Measurements from ENCODE around the gene FNBP1L.
"Not testable (repeated sequence)": the region's sequence is repeated elsewhere in the genome, so short reads cannot be mapped to it uniquely, and the experiment has no call there.

The FNBP1L gene

DNA sequence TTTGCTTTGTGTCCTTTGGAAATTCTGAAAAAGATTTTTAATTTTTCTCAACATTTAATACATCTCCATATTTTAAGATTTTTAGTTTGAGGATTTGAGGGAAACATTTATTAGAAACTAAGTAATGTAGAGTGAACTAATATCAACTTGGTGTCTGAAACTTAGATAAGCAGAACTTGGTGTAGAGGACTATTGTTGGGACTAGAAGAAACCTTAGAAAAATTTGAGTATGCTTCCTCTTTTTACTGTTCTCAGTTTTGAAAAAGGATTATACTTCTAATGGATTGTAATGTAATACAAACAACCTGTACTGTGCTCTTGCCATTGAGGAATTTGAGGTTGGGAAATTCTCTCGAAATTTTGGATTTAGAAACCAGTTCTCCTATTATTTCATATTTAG lies 2.4 kb downstream of the FNBP1L start:
- TF ChIP-seq, protein P1, sequence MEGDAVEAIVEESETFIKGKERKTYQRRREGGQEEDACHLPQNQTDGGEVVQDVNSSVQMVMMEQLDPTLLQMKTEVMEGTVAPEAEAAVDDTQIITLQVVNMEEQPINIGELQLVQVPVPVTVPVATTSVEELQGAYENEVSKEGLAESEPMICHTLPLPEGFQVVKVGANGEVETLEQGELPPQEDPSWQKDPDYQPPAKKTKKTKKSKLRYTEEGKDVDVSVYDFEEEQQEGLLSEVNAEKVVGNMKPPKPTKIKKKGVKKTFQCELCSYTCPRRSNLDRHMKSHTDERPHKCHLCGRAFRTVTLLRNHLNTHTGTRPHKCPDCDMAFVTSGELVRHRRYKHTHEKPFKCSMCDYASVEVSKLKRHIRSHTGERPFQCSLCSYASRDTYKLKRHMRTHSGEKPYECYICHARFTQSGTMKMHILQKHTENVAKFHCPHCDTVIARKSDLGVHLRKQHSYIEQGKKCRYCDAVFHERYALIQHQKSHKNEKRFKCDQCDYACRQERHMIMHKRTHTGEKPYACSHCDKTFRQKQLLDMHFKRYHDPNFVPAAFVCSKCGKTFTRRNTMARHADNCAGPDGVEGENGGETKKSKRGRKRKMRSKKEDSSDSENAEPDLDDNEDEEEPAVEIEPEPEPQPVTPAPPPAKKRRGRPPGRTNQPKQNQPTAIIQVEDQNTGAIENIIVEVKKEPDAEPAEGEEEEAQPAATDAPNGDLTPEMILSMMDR (IDR thresholded peaks at IDR 0.05; ENCODE audit: low read depth, low read length) = no peak
- H3K4me3 ChIP-seq (ENCODE audit: low read depth, low read length) = no peak overlapping the region

DNA sequence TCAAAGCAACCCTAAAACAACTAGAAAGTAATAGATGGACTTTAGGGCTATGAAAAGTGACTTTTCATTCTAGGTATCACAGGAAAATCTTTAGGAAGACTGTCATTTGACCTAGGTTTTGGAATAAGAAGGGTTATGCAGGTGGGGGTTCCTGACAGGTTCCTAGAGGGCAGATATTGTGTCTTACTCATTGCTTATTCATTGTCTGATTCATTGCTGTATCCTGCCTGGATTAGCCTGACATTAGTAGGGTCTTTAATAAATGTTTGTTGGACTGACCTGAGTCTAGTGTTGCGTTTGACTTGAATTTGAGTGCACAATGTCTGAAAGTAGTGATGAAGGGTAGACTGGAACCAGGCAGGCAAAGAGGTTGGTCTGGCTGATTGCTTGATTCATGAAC lies 6.0 kb downstream of the FNBP1L start:
- TF ChIP-seq, protein P1 (IDR thresholded peaks at IDR 0.05; ENCODE audit: low read depth, low read length) = no peak
- no peak overlapping the region for H3K4me3 ChIP-seq (ENCODE audit: low read depth, low read length)

DNA sequence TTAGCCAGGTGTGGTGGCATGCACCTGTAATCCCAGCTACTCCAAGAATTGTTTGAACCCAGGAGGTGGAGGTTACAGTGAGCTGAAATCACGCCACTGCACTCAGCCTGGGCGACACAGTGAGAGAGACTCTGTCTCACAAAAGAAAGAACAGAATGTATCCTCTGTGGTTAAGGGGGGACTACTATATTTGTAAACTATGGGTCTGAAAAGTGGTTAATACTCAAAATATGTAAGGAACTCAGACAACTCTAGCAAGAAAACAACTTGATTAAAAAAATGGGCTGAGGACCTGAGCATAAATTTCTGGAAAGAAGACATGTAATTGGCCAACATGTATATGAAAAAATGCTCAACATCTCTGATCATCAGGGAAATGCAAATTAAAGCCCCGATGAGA lies 11.2 kb downstream of the FNBP1L start:
- TF ChIP-seq, protein P1 (IDR thresholded peaks at IDR 0.05; ENCODE audit: low read depth, low read length) = no peak
- H3K4me3 ChIP-seq (ENCODE audit: low read depth, low read length) = no peak overlapping the region

DNA sequence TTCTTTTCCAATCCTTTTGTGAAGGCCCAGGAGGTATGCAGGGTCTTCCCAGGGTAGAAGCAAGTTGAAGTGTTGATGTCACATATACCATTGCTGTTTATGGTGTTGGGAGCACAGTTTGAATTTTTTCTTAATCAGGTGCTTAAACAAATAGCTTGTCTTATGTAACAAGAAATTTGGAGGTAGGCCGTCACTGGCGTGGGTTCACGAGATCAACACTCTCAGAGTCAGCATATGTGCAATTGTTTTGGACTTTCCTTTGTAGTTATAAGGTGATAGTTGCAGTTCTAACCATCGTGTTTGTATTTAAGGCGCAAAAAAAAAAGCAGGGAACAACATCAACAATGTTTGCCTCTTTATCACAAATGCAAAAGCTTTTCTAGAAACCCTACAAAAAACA lies 13.3 kb downstream of the FNBP1L start:
- no peak overlapping the region for H3K4me3 ChIP-seq (ENCODE audit: low read depth, low read length)
- TF ChIP-seq, protein P1 (IDR thresholded peaks at IDR 0.05; ENCODE audit: low read depth, low read length) = no peak

DNA sequence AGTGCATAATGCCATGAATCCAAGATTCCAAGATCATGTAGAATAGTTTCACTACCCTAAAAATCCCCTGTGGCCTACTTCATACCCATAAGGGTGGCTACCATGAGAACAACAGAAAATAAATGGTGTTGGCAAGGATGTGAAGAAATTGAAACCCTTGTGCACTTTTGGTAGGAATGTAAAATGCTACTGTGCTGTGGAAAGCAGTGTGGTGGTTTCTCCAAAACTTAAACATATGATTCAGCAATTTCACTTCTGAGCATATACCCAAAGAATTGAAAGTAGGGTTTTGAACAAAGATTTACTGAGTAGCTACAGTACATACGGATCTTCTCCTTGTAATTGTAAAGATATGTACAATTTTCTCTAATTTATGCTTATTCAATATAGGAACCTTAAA lies 16.0 kb downstream of the FNBP1L start:
- TF ChIP-seq, protein P1 (IDR thresholded peaks at IDR 0.05; ENCODE audit: low read depth, low read length) = no peak
- H3K4me3 ChIP-seq (ENCODE audit: low read depth, low read length) = no peak overlapping the region

DNA sequence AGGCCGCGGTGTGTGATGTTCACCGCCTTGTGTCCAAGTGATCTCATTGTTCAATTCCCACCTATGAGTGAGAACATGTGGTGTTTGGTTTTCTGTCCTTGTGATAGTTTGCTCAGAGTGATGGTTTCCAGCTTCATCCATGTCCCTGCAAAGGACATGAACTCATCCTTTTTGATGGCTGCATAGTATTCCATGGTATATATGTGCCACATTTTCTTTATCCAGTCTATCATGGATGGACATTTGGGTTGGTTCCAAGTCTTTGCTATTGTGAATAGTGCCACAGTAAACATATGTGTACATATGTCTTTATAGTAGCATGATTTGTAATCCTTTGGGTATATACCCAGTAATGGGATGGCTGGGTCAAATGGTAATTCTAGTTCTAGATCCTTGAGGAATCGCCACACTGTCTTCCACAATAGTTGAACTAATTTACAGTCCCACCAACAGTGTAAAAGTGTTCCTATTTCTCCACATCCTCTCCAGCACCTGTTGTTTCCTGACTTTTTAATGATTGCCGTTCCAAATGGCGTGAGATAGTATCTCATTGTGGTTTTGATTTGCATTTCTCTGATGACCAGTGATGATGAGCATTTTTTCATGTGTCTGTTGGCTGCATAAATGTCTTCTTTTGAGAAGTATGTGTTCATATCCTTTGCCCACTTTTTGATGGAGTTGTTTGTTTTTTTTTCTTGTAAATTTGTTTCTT lies 17.6 kb downstream of the FNBP1L start:
- H3K4me3 ChIP-seq (ENCODE audit: low read depth, low read length) = not testable (repeated sequence)

DNA sequence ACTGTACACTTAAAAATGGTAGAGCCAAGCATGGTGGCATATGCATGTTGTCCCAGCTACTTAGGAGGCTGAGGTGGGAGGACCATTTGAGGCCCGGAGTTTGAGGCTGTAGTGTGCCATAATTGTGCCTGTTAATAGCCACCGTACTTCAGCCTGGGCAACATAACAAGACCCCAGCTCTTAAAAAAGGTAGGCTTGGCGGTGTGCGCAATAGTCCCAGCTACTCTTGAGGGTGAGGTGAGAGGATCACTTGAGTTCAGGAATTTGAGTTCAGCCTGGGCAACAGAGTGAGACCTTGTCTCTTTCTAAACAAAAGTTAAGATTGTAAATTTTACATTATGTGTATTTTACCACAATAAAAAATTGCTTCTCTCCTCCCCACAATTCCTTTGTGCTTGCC lies 19.7 kb downstream of the FNBP1L start:
- TF ChIP-seq, protein P1 (IDR thresholded peaks at IDR 0.05; ENCODE audit: low read depth, low read length) = no peak

DNA sequence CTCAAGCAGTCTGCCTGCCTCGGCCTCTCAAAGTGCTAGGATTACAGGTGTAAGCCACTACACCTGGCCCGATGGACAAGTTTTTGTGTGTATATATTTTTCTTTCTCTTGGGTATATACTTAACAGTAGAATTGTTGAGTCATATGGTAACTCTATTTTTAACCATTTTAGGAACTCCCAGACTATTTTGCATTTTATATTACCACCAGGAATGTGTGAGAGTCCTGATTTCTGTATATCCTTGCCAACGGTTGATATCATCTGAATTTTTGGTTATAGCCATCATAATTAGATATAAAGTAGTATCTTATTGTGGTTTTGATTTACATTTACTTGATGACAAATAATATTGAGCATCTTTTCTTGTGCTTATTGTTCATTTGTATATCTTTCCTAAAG lies 20.7 kb downstream of the FNBP1L start:
- TF ChIP-seq, protein P1 (IDR thresholded peaks at IDR 0.05; ENCODE audit: low read depth, low read length) = no peak

More for the DNA sequence above, 19.7 kb downstream of the FNBP1L start:
- H3K4me3 ChIP-seq (ENCODE audit: low read depth, low read length) = no peak overlapping the region

DNA sequence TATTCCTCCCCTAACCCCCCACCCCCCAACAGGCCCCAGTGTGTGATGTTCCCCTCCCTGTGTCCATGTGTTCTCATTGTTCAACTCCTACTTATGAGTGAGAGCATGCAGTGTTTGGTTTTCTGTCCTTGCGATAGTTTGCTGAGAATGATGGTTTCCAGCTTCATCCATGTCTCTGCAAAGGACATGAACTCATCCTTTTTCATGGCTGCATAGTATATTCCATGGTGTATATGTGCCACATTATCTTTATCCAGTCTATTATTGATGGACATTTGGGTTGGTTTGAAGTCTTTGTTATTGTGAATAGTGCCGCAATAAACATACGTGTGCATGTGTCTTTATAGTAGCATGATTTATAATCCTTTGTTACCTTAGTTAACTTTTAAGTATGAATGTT lies 21.3 kb downstream of the FNBP1L start:
- not testable (repeated sequence) for H3K4me3 ChIP-seq (ENCODE audit: low read depth, low read length)

More for the DNA sequence above, 20.7 kb downstream of the FNBP1L start:
- no peak overlapping the region for H3K4me3 ChIP-seq (ENCODE audit: low read depth, low read length)
